Measurements from ENCODE around the gene PTPRG. TPM values are rescaled to one million over a fixed set of nuclear protein-coding genes. Genes with fewer than 3 reads are reported as not detected.

Gene PTPRG
- polyA plus RNA-seq, 3 donors: not detected

DNA sequence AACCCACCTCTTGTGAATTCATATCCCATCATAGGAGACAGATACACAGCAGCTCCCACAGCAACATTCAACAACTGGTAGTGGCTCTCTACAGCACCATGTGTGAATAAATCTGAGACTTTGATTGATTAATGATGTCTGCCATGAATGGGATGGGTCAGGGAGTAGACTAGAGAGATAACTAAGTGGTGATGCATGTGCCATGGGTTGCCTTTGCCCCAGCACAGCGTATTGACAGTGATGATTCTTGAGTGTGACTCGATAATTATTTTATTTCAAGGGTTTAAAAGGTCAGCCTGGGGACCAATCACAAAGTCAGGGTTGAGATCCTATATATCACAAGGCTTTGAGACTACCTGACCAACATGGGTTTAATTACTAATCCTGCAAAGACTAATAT lies 295.9 kb downstream of the PTPRG start:
- H4K20me1 ChIP-seq (ENCODE audit: insufficient read depth, low read length): no peaks in the 10 kb centered on the region
- H3K4me3 ChIP-seq (replicated peaks in 1 of 3; ENCODE audit: low read depth in 2 of 3, low read length in 3 of 3): no peak overlapping the region
- H3K4me1 ChIP-seq (ENCODE audit: control insufficient read depth in 1 of 2, insufficient read depth in 2 of 2, low read length in 2 of 2): no peaks in the 10 kb centered on the region
- no peak for DNase-seq
- no peaks in the 10 kb centered on the region for H3K27me3 ChIP-seq (ENCODE audit: control insufficient read depth in 2 of 2, insufficient read depth in 2 of 2, low read length in 2 of 2)
- Mint-ChIP-seq H3K9me3 (no peaks in the 10 kb centered on the region), H3K27ac (no peak overlapping the region), H3K27me3 (ENCODE audit: low read depth in 3 of 3) (peaks cover 0 to 2% (median 0%) of the 10 kb centered on the region in 3 donors), H3K36me3 (no peaks in the 10 kb centered on the region), H3K4me1 (no peaks in the 10 kb centered on the region), H3K4me3 (no peak overlapping the region)
- H3K4me2 ChIP-seq (replicated peaks; ENCODE audit: extremely low read depth, low read length, poor library complexity, severe bottlenecking): no peak overlapping the region
- no CpG with 5 or more reads among the region's 2 CpGs for WGBS (ENCODE audit: insufficient coverage)
- no peak overlapping the region for H2AFZ ChIP-seq (ENCODE audit: insufficient read depth, low read depth, low read length, poor library complexity, severe bottlenecking)
- TF ChIP-seq, protein P1, sequence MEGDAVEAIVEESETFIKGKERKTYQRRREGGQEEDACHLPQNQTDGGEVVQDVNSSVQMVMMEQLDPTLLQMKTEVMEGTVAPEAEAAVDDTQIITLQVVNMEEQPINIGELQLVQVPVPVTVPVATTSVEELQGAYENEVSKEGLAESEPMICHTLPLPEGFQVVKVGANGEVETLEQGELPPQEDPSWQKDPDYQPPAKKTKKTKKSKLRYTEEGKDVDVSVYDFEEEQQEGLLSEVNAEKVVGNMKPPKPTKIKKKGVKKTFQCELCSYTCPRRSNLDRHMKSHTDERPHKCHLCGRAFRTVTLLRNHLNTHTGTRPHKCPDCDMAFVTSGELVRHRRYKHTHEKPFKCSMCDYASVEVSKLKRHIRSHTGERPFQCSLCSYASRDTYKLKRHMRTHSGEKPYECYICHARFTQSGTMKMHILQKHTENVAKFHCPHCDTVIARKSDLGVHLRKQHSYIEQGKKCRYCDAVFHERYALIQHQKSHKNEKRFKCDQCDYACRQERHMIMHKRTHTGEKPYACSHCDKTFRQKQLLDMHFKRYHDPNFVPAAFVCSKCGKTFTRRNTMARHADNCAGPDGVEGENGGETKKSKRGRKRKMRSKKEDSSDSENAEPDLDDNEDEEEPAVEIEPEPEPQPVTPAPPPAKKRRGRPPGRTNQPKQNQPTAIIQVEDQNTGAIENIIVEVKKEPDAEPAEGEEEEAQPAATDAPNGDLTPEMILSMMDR (IDR thresholded peaks at IDR 0.05): no peak
- H3K9ac ChIP-seq (ENCODE audit: insufficient read depth, low read length, poor library complexity, severe bottlenecking): no peak overlapping the region
- H3K36me3 ChIP-seq (replicated peaks in 1 of 2; ENCODE audit: control insufficient read depth in 1 of 2, insufficient read depth in 2 of 2, low read length in 2 of 2): no peaks in the 10 kb centered on the region
- no peak overlapping the region for H3K27ac ChIP-seq (ENCODE audit: low read depth in 1 of 2, low read length in 2 of 2)
- H3K9me3 ChIP-seq (replicated peaks in 1 of 2; ENCODE audit: control insufficient read depth in 1 of 2, insufficient read depth in 1 of 2, low read length in 2 of 2): no peaks in the 10 kb centered on the region
- H3K79me2 ChIP-seq (ENCODE audit: insufficient read depth, low read length): no peaks in the 10 kb centered on the region
- intact Hi-C loops (cut with micrococcal nuclease): no loop called here

DNA sequence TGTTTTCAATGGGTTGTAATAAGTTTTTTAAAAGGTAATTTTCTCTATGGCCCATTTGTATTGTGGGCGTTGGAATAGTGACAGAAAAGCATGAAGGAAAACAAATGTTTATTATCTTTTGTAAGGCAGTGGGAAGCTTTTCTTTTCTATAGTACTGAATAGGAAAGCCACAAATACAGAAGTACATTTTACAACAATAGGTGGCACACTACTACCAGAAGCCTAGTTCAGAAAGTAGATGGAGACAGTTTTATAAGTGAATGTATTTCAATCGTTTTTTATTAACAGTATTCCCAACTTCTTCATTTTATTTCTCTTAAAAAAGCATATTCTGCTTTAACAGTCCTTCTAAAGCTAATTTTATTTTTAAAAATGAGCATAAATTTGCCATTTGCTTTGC lies 296.7 kb downstream of the PTPRG start:
- no peaks in the 10 kb centered on the region for H3K4me1 Mint-ChIP-seq
- H3K27ac Mint-ChIP-seq: no peak overlapping the region
- no peaks in the 10 kb centered on the region for H3K9me3 Mint-ChIP-seq
- H3K27me3 Mint-ChIP-seq (ENCODE audit: low read depth in 3 of 3): peaks cover 0 to 2% (median 0%) of the 10 kb centered on the region in 3 donors
- H3K79me2 ChIP-seq (ENCODE audit: insufficient read depth, low read length): no peaks in the 10 kb centered on the region
- H3K4me1 ChIP-seq (ENCODE audit: control insufficient read depth in 1 of 2, insufficient read depth in 2 of 2, low read length in 2 of 2): no peaks in the 10 kb centered on the region
- TF ChIP-seq, protein P1 (IDR thresholded peaks at IDR 0.05): no peak
- no peak overlapping the region for H3K4me2 ChIP-seq (replicated peaks; ENCODE audit: extremely low read depth, low read length, poor library complexity, severe bottlenecking)
- H3K27ac ChIP-seq (ENCODE audit: low read depth in 1 of 2, low read length in 2 of 2): no peak overlapping the region
- no peaks in the 10 kb centered on the region for H3K36me3 ChIP-seq (replicated peaks in 1 of 2; ENCODE audit: control insufficient read depth in 1 of 2, insufficient read depth in 2 of 2, low read length in 2 of 2)
- H4K20me1 ChIP-seq (ENCODE audit: insufficient read depth, low read length): no peaks in the 10 kb centered on the region
- no peaks in the 10 kb centered on the region for H3K36me3 Mint-ChIP-seq
- WGBS (ENCODE audit: insufficient coverage): no CpG with 5 or more reads among the region's 2 CpGs
- H3K4me3 ChIP-seq (replicated peaks in 1 of 3; ENCODE audit: low read depth in 2 of 3, low read length in 3 of 3): no peak overlapping the region
- no peaks in the 10 kb centered on the region for H3K27me3 ChIP-seq (ENCODE audit: control insufficient read depth in 2 of 2, insufficient read depth in 2 of 2, low read length in 2 of 2)
- H3K9ac ChIP-seq (ENCODE audit: insufficient read depth, low read length, poor library complexity, severe bottlenecking): no peak overlapping the region
- no peak for DNase-seq
- H3K9me3 ChIP-seq (replicated peaks in 1 of 2; ENCODE audit: control insufficient read depth in 1 of 2, insufficient read depth in 1 of 2, low read length in 2 of 2): no peaks in the 10 kb centered on the region
- intact Hi-C loops (cut with micrococcal nuclease): no loop called here
- H3K4me3 Mint-ChIP-seq: no peak overlapping the region
- H2AFZ ChIP-seq (ENCODE audit: insufficient read depth, low read depth, low read length, poor library complexity, severe bottlenecking): no peak overlapping the region
